ENCODE data around the gene CARS2.
"Not testable (repeated sequence)": the region's sequence is repeated elsewhere in the genome, so short reads cannot be mapped to it uniquely, and the experiment has no call there.

The CARS2 gene

DNA sequence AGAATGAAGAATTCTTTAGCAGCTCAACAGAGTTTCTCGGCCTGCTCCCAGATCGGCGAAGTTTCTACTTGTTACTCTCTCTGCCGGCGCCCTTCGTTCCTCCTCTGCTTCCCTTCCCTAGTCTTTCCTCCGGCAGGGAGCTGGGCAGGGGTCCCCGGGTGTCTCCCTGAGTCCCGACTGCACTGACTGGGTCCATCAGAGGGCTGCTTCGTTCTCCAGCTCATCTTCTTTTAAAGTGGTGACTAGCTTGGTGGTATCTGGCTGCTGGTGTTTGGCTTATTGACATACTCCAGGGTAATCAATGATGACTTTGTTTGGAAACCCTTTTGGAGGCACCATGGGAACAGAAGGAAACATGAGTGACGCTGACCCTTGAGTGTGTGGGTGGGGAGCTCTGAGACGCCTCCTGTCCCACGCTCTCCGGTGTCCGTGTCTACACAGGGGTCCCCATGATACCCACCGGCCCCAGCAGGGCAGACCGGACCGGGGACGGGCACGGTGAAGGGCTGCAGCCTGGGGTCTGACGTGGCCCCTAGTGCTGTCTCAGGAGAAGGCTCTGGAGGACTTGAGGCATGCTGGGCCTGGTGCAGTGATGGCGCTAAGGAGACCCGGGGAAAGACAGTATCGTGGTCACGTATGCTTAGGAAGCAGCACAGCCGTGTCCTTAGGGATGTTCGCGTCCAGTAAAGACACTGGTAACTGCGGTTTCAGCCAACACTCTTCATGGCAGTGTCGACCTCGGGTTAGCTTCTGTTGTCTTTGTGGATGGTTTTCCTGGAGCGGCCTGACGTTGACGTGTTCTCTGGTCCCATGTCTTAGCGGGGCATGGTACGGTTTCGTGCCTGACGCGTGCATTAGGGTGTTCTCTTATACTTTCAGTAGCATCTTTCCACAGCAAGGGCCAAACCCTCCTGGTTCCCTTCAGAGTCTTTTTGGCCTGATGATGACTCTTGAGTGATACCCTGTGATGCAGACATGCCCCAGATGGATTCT, 66.8 kb downstream of the CARS2 start:
- FAIRE-seq, result no peak
- no peak for DNase-seq (ENCODE audit: insufficient read length, low spot score)
- TF ChIP-seq POLR2A (IDR thresholded peaks at IDR 0.05; ENCODE audit: low read depth, low read length), result no peak

DNA sequence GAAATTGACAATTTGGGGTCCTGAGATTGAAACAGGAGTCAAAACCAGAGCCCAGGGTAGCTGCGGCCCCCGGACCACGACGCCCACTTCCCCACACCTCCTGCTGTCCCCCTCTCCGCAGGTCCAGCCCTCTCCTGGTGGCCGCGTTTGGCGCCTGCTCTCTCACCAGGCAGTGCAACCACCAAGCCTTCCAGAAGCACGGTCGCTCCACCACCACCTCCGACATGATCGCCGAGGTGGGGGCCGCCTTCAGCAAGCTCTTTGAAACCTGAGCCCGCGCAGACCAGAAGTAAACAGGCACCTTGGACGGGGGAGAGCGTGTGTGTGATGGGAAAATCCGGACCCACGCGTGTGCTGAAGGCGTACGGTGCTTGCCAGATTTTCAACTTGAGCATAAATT, 67.7 kb downstream of the CARS2 start:
- TF ChIP-seq POLR2A (IDR thresholded peaks at IDR 0.05; ENCODE audit: low read depth, low read length), result no peak
- FAIRE-seq (no peak), DNase-seq (ENCODE audit: insufficient read length, low spot score) (no peak)

DNA sequence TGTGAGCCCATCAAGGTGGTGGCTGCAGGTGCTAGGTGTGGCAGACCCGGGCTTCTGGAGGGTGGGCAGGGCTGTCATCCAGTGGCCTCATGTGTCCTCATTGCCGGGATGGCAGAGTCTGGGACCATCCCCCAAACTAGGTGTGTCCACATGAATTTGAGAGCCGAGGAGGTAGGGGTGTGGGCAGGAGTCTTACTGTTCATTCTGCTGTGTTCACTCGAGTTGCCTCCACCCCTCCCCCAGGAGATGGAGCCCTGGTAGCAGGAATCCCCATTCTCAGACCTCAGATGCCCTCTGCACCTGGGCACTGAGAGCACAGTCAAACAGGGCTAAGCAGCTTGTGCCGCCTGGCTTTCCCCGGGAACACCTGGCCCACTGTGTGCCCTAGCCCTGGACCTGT, 68.2 kb downstream of the CARS2 start:
- TF ChIP-seq POLR2A (IDR thresholded peaks at IDR 0.05; ENCODE audit: low read depth, low read length), result no peak
- no peak for DNase-seq (ENCODE audit: insufficient read length, low spot score)
- FAIRE-seq, result no peak

DNA sequence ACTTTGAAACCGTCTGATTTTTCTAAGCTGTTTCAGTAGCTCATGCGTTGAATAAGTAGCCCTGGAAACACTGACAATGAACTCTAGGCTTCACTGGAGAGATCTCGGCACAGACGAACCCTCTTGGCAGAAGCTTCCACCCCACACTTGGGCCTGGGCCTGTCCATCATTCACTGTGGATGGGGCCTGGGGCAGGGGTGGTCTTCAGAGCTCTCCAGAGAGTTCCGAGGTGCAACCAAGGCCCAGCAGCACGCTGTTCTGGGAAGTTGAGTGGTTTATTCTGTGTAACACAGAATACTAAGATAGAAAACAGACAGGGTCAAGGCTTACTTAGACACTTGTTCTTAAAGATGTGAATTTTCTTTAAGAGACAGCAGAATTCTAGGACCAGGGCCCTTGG, 68.6 kb downstream of the CARS2 start:
- FAIRE-seq (no peak), DNase-seq (ENCODE audit: insufficient read length, low spot score) (no peak)
- no peak for TF ChIP-seq POLR2A (IDR thresholded peaks at IDR 0.05; ENCODE audit: low read depth, low read length)

DNA sequence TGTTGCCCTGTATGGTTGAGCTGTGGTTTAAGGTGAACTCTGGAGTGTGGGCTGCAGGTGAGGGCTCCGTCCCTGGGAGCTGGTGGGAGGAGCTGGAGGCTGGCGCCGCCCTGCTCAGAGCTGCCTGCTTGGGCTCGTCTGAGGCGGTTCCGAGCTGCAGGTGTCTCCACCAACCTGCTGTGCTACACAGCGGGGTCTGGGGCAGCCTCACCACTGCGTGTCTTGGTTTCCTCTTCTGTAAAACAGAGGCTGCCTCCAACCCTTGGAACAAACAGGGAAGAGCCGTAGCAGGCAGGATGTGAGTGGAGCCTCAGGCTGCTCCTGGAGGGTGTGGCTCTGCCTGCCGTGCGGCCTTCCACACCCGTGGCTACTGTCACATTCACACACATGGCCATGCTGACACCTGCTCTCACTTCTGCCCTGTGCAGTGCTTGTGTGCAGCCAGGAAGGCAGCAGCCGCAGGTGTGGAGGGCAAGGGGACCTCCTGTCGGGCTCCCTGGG, 69.2 kb downstream of the CARS2 start:
- no peak for FAIRE-seq
- DNase-seq (ENCODE audit: insufficient read length, low spot score), result no peak
- no peak for TF ChIP-seq POLR2A (IDR thresholded peaks at IDR 0.05; ENCODE audit: low read depth, low read length)

DNA sequence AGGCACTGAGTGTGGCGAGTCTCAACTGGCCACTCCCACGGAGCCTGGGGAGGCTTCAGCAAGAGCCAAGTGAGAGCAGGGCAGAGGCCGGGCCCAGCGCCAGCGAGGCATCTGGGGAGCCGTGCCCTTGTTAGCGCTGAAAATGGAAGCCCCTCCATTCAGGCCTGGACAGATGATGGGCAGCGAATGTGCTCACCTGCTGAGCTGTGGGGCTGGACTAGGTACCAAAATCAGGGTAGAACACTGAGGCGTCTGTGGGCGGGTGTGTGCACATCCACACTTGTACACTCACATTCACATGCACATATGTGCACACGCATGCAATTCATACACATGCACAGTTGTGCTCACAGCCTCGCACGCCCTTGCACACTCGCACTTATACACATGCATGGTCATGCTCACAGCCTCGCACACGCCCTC, 69.9 kb downstream of the CARS2 start:
- no peak for DNase-seq (ENCODE audit: insufficient read length, low spot score)
- FAIRE-seq, result no peak
- no peak for TF ChIP-seq POLR2A (IDR thresholded peaks at IDR 0.05; ENCODE audit: low read depth, low read length)

DNA sequence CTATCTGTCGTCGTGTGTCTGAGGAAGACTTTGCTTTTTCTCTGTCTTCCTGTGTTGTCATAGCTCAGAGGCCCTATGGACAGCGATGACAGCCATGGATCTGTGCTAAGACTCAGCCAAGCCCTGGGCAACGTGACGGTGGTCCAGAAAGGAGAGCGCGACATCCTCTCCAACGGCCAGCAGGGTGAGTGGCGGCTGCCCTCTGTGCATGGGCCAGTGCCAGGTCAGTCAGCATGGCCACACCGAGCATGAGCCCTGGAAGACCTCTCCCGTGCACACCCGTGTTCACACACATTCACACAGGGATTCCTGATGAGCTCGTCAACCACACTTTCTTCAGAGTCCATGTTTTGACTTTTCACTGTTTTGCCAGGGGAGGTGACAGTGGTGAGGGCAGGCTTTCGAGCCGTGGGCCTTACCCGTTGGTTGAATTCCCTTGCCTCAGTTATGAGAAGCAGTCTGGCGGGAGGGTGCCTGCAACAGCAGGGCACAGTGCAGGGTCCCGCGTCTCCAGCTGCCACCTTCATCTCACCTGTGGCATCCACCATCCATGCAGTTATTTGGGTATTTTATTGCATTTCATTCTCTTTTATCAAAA, 70.4 kb downstream of the CARS2 start:
- no peak for TF ChIP-seq POLR2A (IDR thresholded peaks at IDR 0.05; ENCODE audit: low read depth, low read length)
- DNase-seq (ENCODE audit: insufficient read length, low spot score), result no peak
- FAIRE-seq, result no peak

DNA sequence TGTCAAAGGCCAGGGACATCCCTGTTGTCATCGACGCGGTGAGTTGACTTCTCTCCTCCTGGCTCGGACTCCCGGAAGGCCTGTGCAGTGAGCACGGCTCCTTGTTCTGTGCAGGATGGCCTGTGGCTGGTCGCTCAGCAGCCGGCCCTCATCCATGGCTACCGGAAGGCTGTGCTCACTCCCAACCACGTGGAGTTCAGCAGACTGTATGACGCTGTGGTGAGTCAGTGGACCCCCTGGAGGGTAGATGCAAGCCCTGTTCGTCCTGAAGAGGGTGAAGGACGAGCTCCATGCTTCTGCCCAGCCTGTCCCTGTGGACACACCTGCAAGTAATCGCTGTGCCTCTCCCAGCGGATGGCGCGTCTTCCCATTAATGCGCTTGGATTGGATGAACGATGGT, 71.4 kb downstream of the CARS2 start:
- DNase-seq (ENCODE audit: insufficient read length, low spot score) (peak; percentile 100), FAIRE-seq (peak; percentile 98)

DNA sequence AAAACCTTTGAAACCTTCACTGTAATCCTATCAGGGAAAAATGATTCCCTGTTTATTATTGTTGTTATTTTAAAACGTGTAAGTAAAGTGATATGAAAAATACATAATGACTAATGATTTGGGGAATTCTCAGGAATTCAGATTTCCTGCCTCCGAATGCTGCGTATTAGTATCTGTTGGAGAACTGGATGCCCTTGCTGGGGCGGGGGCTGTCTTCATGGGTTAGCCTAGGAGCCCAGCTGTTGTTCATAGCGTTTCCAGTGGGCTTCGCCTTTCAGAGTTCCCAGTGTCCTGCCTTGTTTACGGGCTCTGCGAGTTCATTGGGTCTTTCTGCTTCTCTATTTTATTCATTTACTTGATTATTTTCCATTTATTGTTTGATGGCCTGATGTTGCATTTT, 72.1 kb downstream of the CARS2 start:
- TF ChIP-seq POLR2A (IDR thresholded peaks at IDR 0.05; ENCODE audit: low read depth, low read length), result no peak
- no peak for DNase-seq (ENCODE audit: insufficient read length, low spot score)
- no peak for FAIRE-seq

More for the DNA sequence above, 71.4 kb downstream of the CARS2 start:
- TF ChIP-seq POLR2A (IDR thresholded peaks at IDR 0.05; ENCODE audit: low read depth, low read length), result 0 out of 2 replicates have a peak, but pooled peaks have one; percentile 13

DNA sequence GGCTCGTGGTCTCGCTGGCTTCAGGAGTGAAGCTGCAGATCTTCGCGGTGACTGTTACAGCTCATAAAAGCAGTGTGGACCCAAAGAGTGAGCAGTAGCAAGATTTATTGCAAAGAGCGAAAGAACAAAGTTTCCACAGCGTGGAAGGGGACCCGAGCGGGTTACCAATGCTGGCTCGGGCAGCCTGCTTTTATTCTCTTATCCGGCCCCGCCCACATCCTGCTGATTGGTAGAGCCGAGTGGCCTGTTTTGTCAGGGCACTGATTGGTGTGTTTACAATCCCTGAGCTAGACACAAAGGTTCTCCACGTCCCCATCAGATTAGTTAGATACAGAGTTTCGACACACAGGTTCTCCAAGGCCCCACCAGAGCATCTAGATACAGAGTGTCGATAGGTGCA, 73.7 kb downstream of the CARS2 start:
- DNase-seq (ENCODE audit: insufficient read length, low spot score); FAIRE-seq: not testable (repeated sequence)

DNA sequence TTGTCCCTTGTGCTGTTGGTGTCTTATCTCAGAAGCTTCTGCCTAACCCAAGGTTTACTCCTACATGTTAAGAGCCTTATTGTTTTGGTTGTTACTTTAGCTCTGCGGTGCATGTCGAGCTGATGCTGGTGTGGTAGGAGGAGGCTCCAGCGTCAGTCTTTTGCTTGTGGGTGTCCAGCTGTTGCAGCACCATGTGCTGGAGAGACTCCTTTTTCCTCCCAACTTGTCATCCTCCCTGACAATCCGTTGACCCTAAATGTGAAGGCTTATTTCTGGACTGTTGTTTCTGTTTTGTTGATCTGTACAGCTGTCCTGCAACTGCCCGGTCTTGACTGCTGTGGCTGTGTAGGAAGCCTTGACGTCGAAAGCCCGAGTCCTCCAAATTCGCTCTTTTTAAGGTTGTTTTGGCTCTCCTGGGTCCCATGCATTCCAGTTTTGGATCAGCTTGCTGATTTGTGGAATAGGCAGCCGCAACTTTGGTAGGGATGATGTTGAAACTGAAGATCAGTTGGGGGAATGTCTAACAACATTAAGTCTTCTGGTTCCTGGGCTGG, 75.3 kb downstream of the CARS2 start:
- no peak for TF ChIP-seq POLR2A (IDR thresholded peaks at IDR 0.05; ENCODE audit: low read depth, low read length)
- no peak for FAIRE-seq
- no peak for DNase-seq (ENCODE audit: insufficient read length, low spot score)

DNA sequence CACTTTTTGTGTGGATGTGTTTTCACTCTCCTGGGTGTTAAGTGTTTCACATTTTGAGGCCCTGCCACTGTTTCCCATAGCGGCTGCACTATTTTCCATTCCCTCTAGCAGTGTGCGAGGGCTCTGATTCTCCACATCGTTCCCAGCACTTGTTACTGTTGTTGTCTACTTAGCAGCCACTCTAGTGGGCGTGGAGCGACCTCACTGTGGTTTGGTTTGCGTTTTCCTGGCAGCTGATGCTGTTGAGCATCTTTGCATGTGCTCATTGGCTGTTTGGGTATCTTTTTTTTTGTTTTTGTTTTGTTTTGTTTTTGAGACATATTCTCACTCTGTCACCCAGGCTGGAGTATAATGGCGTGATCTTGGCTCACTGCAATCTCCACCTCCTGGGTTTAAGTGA, 76.2 kb downstream of the CARS2 start:
- DNase-seq (ENCODE audit: insufficient read length, low spot score) (no peak), FAIRE-seq (no peak)
- TF ChIP-seq POLR2A (IDR thresholded peaks at IDR 0.05; ENCODE audit: low read depth, low read length), result no peak

DNA sequence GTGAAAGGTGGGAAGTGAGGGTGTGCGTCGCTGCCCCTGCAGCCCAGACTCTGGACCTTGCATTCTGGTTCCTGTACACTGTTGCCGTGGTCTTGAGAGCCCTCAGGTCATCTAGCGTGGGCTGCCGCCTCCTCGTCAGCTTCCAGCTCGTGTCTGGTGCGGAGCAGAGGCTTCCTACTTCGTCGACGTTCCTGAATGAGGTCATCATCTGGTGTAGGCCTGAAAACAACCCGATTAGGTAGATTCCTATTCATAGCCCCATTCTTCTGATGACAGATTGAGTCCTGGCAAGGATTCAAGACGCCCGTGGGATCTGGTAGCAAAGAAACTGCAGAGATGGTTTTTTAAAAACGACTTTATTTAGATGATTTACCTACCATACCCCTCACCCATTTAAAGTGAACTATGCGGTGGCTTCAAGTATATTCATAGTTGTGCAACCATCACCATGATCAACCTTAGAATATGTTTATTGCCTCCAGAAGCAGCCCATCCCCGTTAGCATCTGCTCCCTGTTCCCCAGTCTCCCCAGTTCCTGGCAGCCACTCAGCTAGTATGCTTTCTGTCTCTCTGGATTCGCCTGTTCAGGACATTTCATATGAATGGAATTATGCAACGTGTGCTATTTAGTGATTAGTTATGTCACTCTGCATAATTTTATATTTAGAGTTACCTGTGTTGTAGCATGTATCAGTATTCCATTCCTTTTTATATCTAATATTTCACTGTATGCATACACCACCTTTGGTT, 76.8 kb downstream of the CARS2 start:
- FAIRE-seq (no peak), DNase-seq (ENCODE audit: insufficient read length, low spot score) (no peak)
- TF ChIP-seq POLR2A (IDR thresholded peaks at IDR 0.05; ENCODE audit: low read depth, low read length), result no peak

DNA sequence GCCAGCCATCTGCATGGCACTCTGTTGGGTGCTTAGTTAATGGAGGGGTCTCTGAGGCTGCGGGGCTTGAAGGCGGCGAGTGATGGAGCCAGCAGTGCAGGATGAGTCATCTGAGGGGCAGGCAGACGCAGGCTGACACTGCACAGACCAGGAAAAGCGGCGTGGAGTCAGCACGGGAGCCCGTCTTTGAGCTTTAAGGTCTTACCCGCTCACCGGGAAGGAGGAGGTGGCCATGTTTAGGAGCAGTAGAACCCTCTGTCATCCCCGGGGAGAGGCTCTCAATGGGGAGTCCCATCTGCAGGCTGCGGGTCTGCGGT, 77.5 kb downstream of the CARS2 start:
- TF ChIP-seq POLR2A (IDR thresholded peaks at IDR 0.05; ENCODE audit: low read depth, low read length), result no peak
- FAIRE-seq (no peak), DNase-seq (ENCODE audit: insufficient read length, low spot score) (no peak)

Data from H54 (cell line).